GM12878 (cell line): Measurements from ENCODE around the gene NUDCD3. TPM values are rescaled to one million over a fixed set of nuclear protein-coding genes. Genes with fewer than 3 reads are reported as not detected.

Experiments
- ATAC-seq: fragments of 200-7000 bp; cut with Tn5 transposase; 3 replicates; pipeline ENCODE4 v1.9.1; 2020; ENCODE audit warnings: mild to moderate bottlenecking, moderate library complexity
- BruUV-seq: library from RNA; stranded (reverse); fragments of 400-500 nt; replicated peaks from 2 replicates; lab custom pipeline; 2021; lab: Mats Ljungman, UMichigan
- CTCF ChIA-PET: fragments of 300-600 bp; sonication (Branson Sonifier 250); formaldehyde crosslinking; extraction: SDS; loops from one replicate; lab custom pipeline; 2021; ENCODE audit warnings: inconsistent platforms; lab: Yijun Ruan, JAX
- POLR2A ChIA-PET: fragments of 350-600 bp; formaldehyde crosslinking; extraction: SDS; loops from one replicate; lab custom pipeline; 2021; ENCODE audit warnings: inconsistent platforms; lab: Charles Lee
- RAD21 ChIA-PET: fragments of 300-600 bp; sonication (Branson Sonifier 250); formaldehyde crosslinking; loops from one replicate; lab custom pipeline; 2023; ENCODE audit warnings: antibody characterized with exemption; ENCODE audit not compliant: unreplicated experiment; lab: Charles Lee
- SMC1A ChIA-PET: fragments of 300-600 bp; sonication (Branson Sonifier 250); formaldehyde crosslinking; loops from one replicate; lab custom pipeline; 2023; ENCODE audit not compliant: unreplicated experiment, uncharacterized antibody; lab: Charles Lee
- DNase-seq: peaks from one replicate; pipeline ENCODE4 v3.0.0-alpha.2; 2011; ENCODE audit warnings: low read depth, low spot score
- FAIRE-seq: peaks from 3 replicates; lab custom pipeline; 2011; peaks lifted over from hg19 to GRCh38; lab: Jason Lieb, UNC
- H2AFZ ChIP-seq: 2 replicates; pipeline ENCODE4 v1.6.0; 2011; ENCODE audit warnings: low read depth, low read length, control low read depth; ENCODE audit not compliant: control insufficient read depth
- H3K27ac ChIP-seq: 2 replicates; pipeline ENCODE4 v1.5.1; 2011; ENCODE audit warnings: control low read depth; ENCODE audit not compliant: control insufficient read depth, insufficient read depth
- H3K27me3 ChIP-seq, 2 experiments: replicated peaks in 1 of 2; 2 replicates each; pipeline versions ENCODE4 v1.6.0 to v1.6.1; 2011; ENCODE audit warnings: low read length in 1 of 2; ENCODE audit not compliant: control insufficient read depth in 2 of 2, insufficient read depth in 2 of 2
- H3K36me3 ChIP-seq, 2 experiments: 2 replicates each; pipeline ENCODE4 v1.5.1; 2011; ENCODE audit warnings: low read length in 1 of 2; ENCODE audit not compliant: control insufficient read depth in 2 of 2, insufficient read depth in 2 of 2
- H3K4me1 ChIP-seq: 2 replicates; pipeline ENCODE4 v1.6.1; 2011; ENCODE audit warnings: mild to moderate bottlenecking, low read length, moderate library complexity, mixed read lengths; ENCODE audit not compliant: control insufficient read depth, insufficient read depth
- H3K4me2 ChIP-seq: 2 replicates; pipeline ENCODE4 v1.6.0; 2011; ENCODE audit warnings: control low read depth; ENCODE audit not compliant: control insufficient read depth, insufficient read depth
- H3K4me3 ChIP-seq: fragments of 200-600 bp; sonication (generic); 2 replicates; pipeline ENCODE4 v1.5.1; 2016
- H3K79me2 ChIP-seq: 2 replicates; pipeline ENCODE4 v1.6.0; 2011; ENCODE audit warnings: low read length; ENCODE audit not compliant: control insufficient read depth, insufficient read depth
- H3K9ac ChIP-seq: 2 replicates; pipeline ENCODE4 v1.8.0; 2011; ENCODE audit warnings: low read length, control low read depth, mixed read lengths; ENCODE audit not compliant: control insufficient read depth, insufficient read depth
- H3K9me3 ChIP-seq: replicated peaks from 3 replicates; pipeline ENCODE4 v1.5.1; 2011; ENCODE audit warnings: mild to moderate bottlenecking, low read length; ENCODE audit not compliant: control insufficient read depth, insufficient read depth
- H4K20me1 ChIP-seq: 2 replicates; pipeline ENCODE4 v1.6.0; 2011; ENCODE audit not compliant: control insufficient read depth, insufficient read depth
- ATF2 ChIP-seq: IDR thresholded peaks from 2 replicates; pipeline ENCODE4 v1.6.1; 2012; ENCODE audit warnings: low read length, inconsistent platforms
- BRCA1 ChIP-seq: IDR thresholded peaks from 2 replicates; pipeline ENCODE4 v1.6.1; 2011; ENCODE audit warnings: low read depth, low read length, improper control_type of control experiment
- GABPA ChIP-seq: IDR thresholded peaks from 2 replicates; pipeline ENCODE4 v1.6.1; 2014; ENCODE audit warnings: antibody characterized with exemption, low read depth, mild to moderate bottlenecking, inconsistent platforms
- MYB ChIP-seq: fragments of 150-350 bp; IDR thresholded peaks from 2 replicates; pipeline ENCODE4 v1.6.1; 2014; ENCODE audit warnings: mild to moderate bottlenecking, low read depth, low read length, borderline replicate concordance
- POLR2A ChIP-seq: IDR thresholded peaks from 2 replicates; pipeline ENCODE4 v1.6.1; 2011; ENCODE audit warnings: low read depth, mild to moderate bottlenecking, low read length
- RUNX3 ChIP-seq: IDR thresholded peaks from 2 replicates; pipeline ENCODE4 v1.6.1; 2012; ENCODE audit warnings: low read length, inconsistent platforms
- TBL1XR1 ChIP-seq: IDR thresholded peaks from 2 replicates; pipeline ENCODE4 v1.6.1; 2012; ENCODE audit warnings: low read depth, low read length, improper control_type of control experiment
- ZBTB4 ChIP-seq: fragments of 450-650 bp; formaldehyde crosslinking; IDR thresholded peaks from 2 replicates; pipeline ENCODE4 v1.4.0; 2022; ENCODE audit warnings: mild to moderate bottlenecking, moderate library complexity
- ZBTB40 ChIP-seq: fragments of 450-650 bp; IDR thresholded peaks from 2 replicates; pipeline ENCODE4 v1.6.1; 2016; ENCODE audit warnings: mild to moderate bottlenecking, moderate library complexity, borderline replicate concordance
- ZNF622 ChIP-seq: fragments of 450-650 bp; IDR thresholded peaks from 2 replicates; pipeline ENCODE4 v1.6.1; 2017; ENCODE audit warnings: mild to moderate bottlenecking, inconsistent platforms
- WGBS: methylation state at CpG from one replicate; pipeline ENCODE4 v1.1.6; 2016; ENCODE audit warnings: low lambda C conversion rate; ENCODE audit not compliant: insufficient replicate concordance, insufficient coverage; ENCODE audit errors: missing lambda C conversion rate; 5-methylcytosine and 5-hydroxymethylcytosine counted together
- in situ Hi-C: fragments of 300-500 bp; cut with MboI; formaldehyde crosslinking; loops from 9 replicates; pipeline ENCODE4 v1.14.3; 2018; ENCODE audit warnings: mixed read lengths
- intact Hi-C: fragments of 100-400 bp; cut with micrococcal nuclease; formaldehyde crosslinking; loops from one replicate; pipeline ENCODE4 v1.14.2; 2022; ENCODE audit not compliant: unreplicated experiment
- polyA plus RNA-seq, 11 experiments: library from polyadenylated mRNA; depleted of rRNA in 4 of 11; unstranded in 6 of 11; stranded (reverse) in 5 of 11; fragments of >200 nt; fragmentation: Nextera tagmentation in 4 of 11; fragmentation: Illumina TruSeq in 1 of 11; extraction: Ambion mirVana in 4 of 11; extraction: Trizol in 1 of 11; gene quantifications; 1 replicate in 1 of 11; 2 replicates in 10 of 11; pipeline versions ENCODE4 v1.2.1 to v1.2.3, GENCODE V29; 2011 to 2016; ENCODE audit warnings: inconsistent platforms in 2 of 11, missing spikeins in 2 of 11, low read depth in 1 of 11
- total RNA-seq, 4 experiments: library from RNA; depleted of rRNA in 3 of 4; stranded (reverse); fragments of >200 nt in 3 of 4; fragmentation: Illumina TruSeq in 1 of 4; extraction: Trizol in 1 of 4; gene quantifications; 2 replicates each; pipeline versions ENCODE4 v1.2.1 to v1.2.3, GENCODE V29; 2013 to 2021

NUDCD3 gene
- total and polyA plus RNA-seq, 10 of the 15 experiments (the other 5 are each of a cell fraction or from before 2014, with no cell fraction given) = 25.0 to 89.8 (median 46.4) TPM

- TF ChIP-seq ZBTB40 (no peak), TBL1XR1 (no peak), ATF2 (no peak), POLR2A (no peak), ZNF622 (no peak), GABPA (no peak)
These were observed 102.1 kb downstream of the NUDCD3 start (continued) for GRCh38 chr7:44388089-44388970.

GRCh38 chr7:44387389-44387788 lies 103.1 kb downstream of the NUDCD3 start:
- POLR2A ChIA-PET = no interaction called here
- no peak overlapping the region for H3K9ac ChIP-seq

More at GRCh38 chr7:44387389-44387788, 103.1 kb downstream of the NUDCD3 start:
- peaks cover 16 to 23% of the 10 kb centered on the region in 2 experiments for H3K36me3 ChIP-seq
- WGBS = 92% methylated on average over 2 of the region's 2 CpGs
- no peak overlapping the region for H3K4me2 ChIP-seq
- intact Hi-C loops (no loop called here), in situ Hi-C loops (no loop called here)
- no peaks in the 10 kb centered on the region for H3K27me3 ChIP-seq
- H3K27ac ChIP-seq = no peak overlapping the region
- H2AFZ ChIP-seq = no peak overlapping the region
- FAIRE-seq (no peak), ATAC-seq (no peak), DNase-seq (no peak)
- H3K4me1 ChIP-seq = no peaks in the 10 kb centered on the region
- no peaks in the 10 kb centered on the region for H4K20me1 ChIP-seq
- H3K9me3 ChIP-seq = no peaks in the 10 kb centered on the region
- CTCF ChIA-PET = no interaction called here
- RAD21 ChIA-PET = no interaction called here
- TF ChIP-seq BRCA1 (no peak), RUNX3 (no peak), ZBTB4 (no peak), MYB (no peak)
- SMC1A ChIA-PET = no interaction called here
- no TSS peak for BruUV-seq
- H3K4me3 ChIP-seq = no peak overlapping the region
- no peaks in the 10 kb centered on the region for H3K79me2 ChIP-seq
